T-helper 1 cell treated with Interleukin-12 subunit alpha and Interleukin-12 subunit beta and Interleukin-4 antibody, amounts not matched to agents 30 ng/mL and 1 ng/mL, for 36 hours (primary cell): ENCODE data around the gene ADGRV1. TPM values are rescaled to one million over a fixed set of nuclear protein-coding genes. Genes with fewer than 3 reads are reported as not detected.

Experiments
- intact Hi-C: fragments of 100-400 bp; cut with micrococcal nuclease; formaldehyde crosslinking; loops from one replicate; pipeline ENCODE4 v1.15.1; 2024
- total RNA-seq: library from RNA; stranded (reverse); gene quantifications from 2 replicates; pipeline ENCODE4 v1.2.3, GENCODE V29; 2022

ADGRV1 gene
- total RNA-seq, 1 donor from 2014 or later, result 0.05 TPM

- intact Hi-C loops, result no loop called here
These were observed 536.7 kb downstream of the ADGRV1 start for GRCh38 chr5:91095313-91095712.

DNA sequence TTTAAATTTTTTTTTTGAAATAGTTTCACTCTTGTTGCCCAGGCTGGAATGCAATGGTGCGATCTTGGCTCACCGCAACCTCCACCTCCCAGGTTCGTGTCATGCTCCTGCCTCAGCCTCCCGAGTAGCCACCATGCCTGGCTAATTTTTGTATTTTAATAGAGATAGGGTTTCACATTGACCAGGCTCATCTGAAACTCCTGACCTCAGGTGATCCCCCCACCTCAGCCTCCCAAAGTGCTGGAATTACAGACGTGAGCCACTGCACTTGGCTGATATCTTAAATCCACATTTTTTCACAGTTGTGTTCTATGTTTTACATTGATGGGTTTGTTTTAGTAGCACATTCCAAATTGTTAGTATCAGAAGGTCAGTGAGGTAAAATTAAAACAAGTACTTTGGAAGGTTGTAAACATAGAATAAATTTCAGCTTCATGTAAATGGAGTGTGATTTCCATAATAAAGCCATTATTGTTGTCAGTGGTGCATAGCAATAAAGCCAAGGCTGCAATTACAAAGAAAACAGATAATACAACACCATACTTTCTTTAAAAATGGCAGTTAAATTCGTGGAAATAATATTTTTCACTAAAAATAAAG lies 537.3 kb downstream of the ADGRV1 start:
- intact Hi-C loops, result no loop called here

GRCh38 chr5:91098541-91098940 lies 539.9 kb downstream of the ADGRV1 start:
- intact Hi-C loops, result no loop called here

DNA sequence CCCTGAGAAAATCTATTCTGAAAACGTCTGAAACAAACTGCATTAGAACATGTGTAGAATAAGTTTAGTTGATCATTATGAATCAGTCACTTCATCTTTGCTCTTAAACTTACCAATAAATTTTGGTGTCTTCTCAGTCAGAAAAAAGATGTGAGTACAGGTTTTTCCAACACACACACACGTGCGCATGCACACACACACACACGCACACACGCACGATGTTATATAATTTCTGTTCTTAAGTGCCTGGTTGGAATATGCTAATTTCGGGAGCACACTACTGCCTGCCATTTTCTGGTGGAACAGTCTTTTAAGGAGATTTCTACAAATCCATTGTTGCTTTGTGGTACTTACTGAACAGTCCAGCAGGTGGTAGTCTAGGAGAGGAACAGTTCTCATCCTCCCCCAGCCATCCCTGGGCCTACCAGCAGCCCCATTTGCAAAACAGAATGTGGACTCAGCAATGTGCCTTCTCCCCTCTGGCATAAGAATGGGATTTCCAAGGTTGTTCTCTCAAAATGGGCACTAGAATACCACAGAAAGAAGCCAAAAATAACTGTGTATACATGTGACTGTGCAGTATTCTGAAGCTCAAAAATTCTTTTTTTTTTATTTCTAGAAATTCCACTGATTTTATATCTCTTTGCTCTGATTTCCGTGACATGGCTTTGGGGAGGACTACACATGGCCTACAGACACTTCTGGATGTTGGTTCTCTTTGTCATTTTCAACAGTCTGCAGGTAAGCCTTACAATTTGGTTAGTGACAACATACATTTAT lies 543.2 kb downstream of the ADGRV1 start:
- intact Hi-C loops, result loop anchor here (1.0 to 10.0 kb wide), 8 partner anchors 62 to 318 kb away; no protein-coding TSS in a partner anchor

DNA sequence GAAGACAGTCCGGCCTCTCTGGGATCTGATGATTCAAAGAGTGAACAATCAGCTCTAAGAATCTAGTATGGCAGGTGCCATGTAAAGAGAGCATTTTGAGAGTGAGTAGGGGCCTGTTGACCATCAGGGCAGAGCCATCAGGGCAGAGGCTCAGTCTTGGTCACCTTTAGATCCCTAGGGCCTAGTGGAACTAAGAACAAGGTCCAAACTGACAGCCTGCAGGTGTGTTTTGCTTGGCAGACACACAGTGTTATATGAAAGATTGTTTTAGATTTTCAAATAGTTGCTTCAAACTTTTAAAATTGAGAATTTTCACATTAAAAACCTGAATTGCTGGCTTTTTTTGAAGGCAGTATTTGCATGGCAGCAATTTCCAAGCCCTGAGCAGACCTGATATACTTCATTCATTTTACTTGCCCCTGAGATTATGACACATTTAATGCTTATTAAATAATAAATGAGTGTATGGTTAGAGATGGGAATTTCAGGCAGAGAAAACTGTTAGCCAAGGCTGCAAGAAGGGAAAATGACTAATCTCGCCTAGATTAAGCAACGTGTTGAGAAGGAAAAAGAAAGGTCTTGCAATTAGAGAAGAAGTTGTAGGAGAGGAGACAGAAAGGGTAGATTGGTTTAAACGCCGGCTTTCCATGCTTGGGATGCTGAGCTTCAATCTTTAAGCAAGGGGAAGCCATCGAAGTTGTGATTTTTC lies 544.9 kb downstream of the ADGRV1 start:
- intact Hi-C loops, result loop anchor here (10.0 kb wide), 2 partner anchors 211 to 239 kb away; no protein-coding TSS in a partner anchor

DNA sequence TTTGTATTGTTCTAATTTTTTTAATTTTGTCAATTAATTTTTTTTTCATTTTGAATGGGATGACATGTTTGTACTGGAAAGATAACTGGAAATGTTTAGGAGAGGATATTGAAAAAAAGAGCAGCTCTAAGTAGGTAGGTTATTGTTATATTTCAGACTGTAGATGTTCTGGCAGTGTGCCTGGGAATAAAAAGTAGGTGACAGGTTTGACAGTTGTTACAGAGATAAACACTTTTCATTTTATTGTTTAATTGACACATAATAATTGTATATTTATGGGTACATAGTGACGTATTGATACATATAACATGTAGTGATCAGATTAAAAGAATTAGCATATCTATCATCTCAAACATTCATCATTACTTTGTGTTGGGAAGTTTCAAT lies 545.5 kb downstream of the ADGRV1 start:
- intact Hi-C loops, result loop anchor here (10.0 kb wide), 2 partner anchors 211 to 239 kb away; no protein-coding TSS in a partner anchor

DNA sequence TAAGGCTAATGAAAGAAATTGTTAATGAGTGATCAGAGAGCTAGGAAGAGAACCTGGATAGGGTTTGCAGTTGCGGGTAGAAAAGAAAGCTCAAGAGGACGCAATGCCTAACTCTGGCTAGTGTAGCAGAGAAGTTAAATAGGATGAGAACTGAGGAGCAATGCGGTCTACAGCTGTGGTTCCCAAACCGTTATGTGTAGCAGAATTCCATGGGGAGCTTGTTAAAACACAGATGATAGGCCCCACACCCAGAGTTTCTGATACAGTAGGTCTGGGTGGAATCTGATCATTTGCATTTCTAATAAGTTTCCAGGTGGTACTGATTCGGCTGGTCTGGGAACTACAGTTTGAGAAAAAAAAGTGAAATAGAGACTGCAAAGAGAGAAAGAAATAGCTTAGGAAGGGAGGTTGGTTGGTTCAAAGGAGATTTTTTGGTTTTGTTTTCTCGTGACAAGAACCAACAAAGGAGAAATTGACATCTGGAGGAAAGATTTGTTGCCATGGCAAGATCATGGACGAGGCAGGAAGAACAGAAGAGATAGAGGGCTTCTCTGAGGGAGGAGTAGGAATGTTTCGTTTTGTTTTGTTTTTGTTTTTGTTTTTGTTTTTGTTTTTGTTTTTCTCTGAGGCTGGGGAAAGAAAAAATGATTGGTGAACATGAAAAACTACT lies 548.4 kb downstream of the ADGRV1 start:
- intact Hi-C loops, result loop anchor here (10.0 kb wide), 2 partner anchors 208 to 242 kb away; no protein-coding TSS in a partner anchor

GRCh38 chr5:91109634-91110033 lies 551.0 kb downstream of the ADGRV1 start:
- intact Hi-C loops, result loop anchor here (10.0 kb wide), 2 partner anchors 205 to 245 kb away; no protein-coding TSS in a partner anchor

DNA sequence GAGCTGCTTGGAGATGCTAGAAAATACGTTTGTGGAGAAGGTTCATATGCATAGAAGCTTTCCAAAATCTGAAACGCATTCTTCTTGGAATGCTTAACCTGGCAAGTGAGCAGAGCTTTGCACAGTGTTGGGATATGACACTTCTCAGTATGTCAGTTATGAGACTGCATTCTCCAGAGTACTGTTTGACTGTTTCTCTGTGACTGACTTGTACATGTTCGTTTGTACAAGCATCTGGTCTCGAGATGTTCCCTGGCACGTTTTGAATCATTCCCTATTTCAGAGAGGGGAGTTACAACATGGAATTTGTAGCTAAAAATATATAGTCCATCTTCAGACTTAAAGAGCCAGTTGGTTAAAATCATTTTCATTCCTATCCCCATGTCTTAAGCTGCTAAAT lies 552.1 kb downstream of the ADGRV1 start:
- intact Hi-C loops, result no loop called here

- intact Hi-C loops, result no loop called here
These were observed 553.1 kb downstream of the ADGRV1 start for GRCh38 chr5:91111473-91112238.

GRCh38 chr5:91114658-91115057 lies 556.1 kb downstream of the ADGRV1 start:
- intact Hi-C loops, result no loop called here

GRCh38 chr5:91118354-91118753 lies 559.8 kb downstream of the ADGRV1 start:
- intact Hi-C loops, result no loop called here

DNA sequence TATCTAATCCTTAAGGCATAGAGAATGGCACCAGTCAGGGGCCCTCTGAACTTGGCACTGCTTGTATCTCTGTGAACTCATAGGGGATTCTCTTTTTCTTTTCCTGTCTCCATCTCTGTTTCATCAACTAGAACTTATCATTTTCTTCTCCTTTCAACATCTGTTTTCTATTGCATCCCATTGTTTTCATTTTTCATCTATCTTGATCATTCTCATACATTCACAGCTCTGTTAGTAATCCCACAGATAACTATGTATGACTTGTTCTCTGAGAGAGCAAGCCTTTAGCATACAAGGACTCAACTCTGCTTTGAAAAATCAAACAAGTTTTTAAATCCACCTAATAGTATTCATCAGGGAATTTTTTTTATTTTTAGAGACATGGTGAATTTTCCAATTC lies 560.2 kb downstream of the ADGRV1 start:
- intact Hi-C loops, result no loop called here

DNA sequence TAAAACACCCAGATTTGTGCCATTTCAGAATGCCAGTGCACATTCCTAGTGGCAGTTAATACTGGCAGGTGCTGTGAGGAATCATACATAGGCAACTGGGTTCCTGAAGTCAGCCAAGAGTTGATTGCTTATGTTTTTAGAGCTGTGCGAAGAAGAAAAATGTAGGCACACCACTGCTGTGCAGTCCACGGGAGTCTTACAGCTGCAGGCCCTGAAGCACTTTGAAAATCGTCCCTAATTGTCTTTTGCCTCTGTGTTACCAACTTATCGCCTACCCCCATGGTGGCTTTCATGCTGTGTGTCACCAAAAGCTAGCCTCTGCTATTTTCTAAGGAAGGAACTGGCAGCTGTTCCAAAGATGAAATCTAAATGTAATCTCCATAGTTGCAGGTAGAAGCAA lies 560.6 kb downstream of the ADGRV1 start:
- intact Hi-C loops, result no loop called here

- intact Hi-C loops, result no loop called here
These were observed 561.6 kb downstream of the ADGRV1 start for GRCh38 chr5:91119981-91120850.

DNA sequence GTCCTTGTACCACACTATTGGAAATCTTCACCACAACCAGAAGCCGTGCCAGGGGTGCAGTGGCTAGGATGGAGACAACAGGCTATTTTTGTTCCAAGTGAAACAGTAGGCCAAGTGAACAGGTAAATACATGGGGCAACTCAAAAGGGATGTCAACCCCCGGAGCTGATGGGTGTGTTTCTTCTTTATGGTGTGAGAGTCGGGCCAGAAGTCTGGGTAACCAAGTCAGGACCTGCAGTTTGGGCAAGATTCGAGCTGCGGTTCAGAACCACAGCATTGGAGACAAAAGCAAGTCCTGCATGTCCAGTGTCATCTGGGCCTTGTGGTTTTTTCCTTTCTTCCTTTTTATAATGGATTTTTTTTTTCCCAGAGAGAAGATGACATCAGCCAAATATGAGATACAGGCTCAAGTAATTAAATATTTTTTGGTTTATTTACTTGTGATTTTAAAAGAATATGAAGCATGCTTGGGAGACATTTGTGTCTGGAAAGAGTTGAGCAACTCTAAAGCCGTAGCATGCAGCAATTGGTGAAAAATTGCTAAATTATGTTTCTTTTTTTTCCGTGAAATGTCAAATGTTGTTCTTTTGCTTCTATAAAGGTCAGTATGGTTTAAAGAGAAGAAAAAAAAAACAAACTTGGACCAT lies 562.9 kb downstream of the ADGRV1 start:
- intact Hi-C loops, result no loop called here

GRCh38 chr5:91122651-91123050 lies 564.1 kb downstream of the ADGRV1 start:
- intact Hi-C loops, result no loop called here

DNA sequence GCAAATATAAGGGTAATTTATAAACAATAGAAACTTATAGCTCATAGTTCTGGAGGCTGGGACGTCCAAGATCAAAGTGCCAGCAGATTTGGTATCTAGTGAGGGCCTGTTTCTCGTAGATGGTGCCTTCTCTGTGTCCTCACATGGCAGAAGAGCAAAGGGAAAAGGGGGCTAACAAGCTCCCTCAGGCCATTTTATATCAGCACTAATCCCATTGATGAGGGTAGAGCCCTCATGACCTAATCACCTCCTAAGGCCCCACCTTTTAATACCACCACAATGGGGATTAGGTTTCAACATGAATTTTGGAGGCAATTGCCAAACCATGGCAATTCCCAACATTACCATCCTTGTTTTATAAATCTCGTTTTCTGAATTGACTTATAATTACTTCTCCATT lies 564.7 kb downstream of the ADGRV1 start:
- intact Hi-C loops, result no loop called here

GRCh38 chr5:91123901-91124300 lies 565.3 kb downstream of the ADGRV1 start:
- intact Hi-C loops, result no loop called here
